Right renal cortex interstitium (tissue), 3 donors: ENCODE results near the gene DNASE1. TPM values are rescaled to one million over a fixed set of nuclear protein-coding genes. Genes with fewer than 3 reads are reported as not detected.
"Not testable (repeated sequence)": the region's sequence is repeated elsewhere in the genome, so short reads cannot be mapped to it uniquely, and the experiment has no call there.

ENCODE experiments used
- DNase-seq, 3 donors: peaks; one replicate each; pipeline ENCODE4 v3.0.0-alpha.2; 2013; ENCODE audit warnings: low read depth in 3 of 3, low spot score in 2 of 3
- polyA plus RNA-seq, 3 donors: library from polyadenylated mRNA; unstranded; fragments of 120-200 nt; gene quantifications; one replicate each; pipeline ENCODE4 v1.2.1, GENCODE V29; 2013; ENCODE audit not compliant: insufficient read length in 3 of 3

Gene DNASE1
- polyA plus RNA-seq, result 10 to 100 TPM; 24.0 to 28.3 (median 25.0) TPM

GRCh38 chr16:3654249-3654991 is at the start of gene DNASE1:
DNASE1 (plus strand) TSS chr16:3654691; CDS start chr16:3655374, 683 bp downstream.
- DNase-seq, result no peak

- no peak for DNase-seq
Observed at GRCh38 chr16:3606441-3606840, 48.0 kb upstream of the DNASE1 start.

- no peak for DNase-seq
Observed at GRCh38 chr16:3607161-3607560, 47.3 kb upstream of the DNASE1 start.

GRCh38 chr16:3607634-3608033 is 46.9 kb upstream of the DNASE1 start:
- DNase-seq, result no peak

GRCh38 chr16:3608069-3608468 is 46.4 kb upstream of the DNASE1 start:
- DNase-seq, result no peak

- DNase-seq, result not testable (repeated sequence)
Observed at GRCh38 chr16:3608976-3609375, 45.5 kb upstream of the DNASE1 start.

- DNase-seq, result no peak
Observed at GRCh38 chr16:3609895-3610697, 44.4 kb upstream of the DNASE1 start.

- peak in 1 of 3 donors; percentile 12 for DNase-seq
Observed at GRCh38 chr16:3610698-3611145, 43.8 kb upstream of the DNASE1 start.

GRCh38 chr16:3611146-3611975 is 43.1 kb upstream of the DNASE1 start, which contains the start of gene SLX4:
SLX4 (minus strand) TSS chr16:3611606; CDS start chr16:3608964, 2,642 bp downstream.
- peak; percentile 79 to 91 (median 90) for DNase-seq

- DNase-seq, result no peak
Observed at GRCh38 chr16:3612510-3613466, 41.7 kb upstream of the DNASE1 start.

GRCh38 chr16:3618769-3619141 is 35.7 kb upstream of the DNASE1 start:
- DNase-seq, result no peak

GRCh38 chr16:3623642-3624041 is 30.8 kb upstream of the DNASE1 start:
- DNase-seq, result no peak

GRCh38 chr16:3625331-3625730 is 29.2 kb upstream of the DNASE1 start:
- no peak for DNase-seq

- no peak for DNase-seq
Observed at GRCh38 chr16:3625911-3626732, 28.4 kb upstream of the DNASE1 start.

- DNase-seq, result peak in 1 of 3 donors; percentile 38
Observed at GRCh38 chr16:3637371-3637923, 17.0 kb upstream of the DNASE1 start.

- DNase-seq, result no peak
Observed at GRCh38 chr16:3638916-3639644, 15.4 kb upstream of the DNASE1 start.

- DNase-seq, result no peak
Observed at GRCh38 chr16:3640207-3640606, 14.3 kb upstream of the DNASE1 start.
